ENCODE data around the gene TROAP. TPM values are rescaled to one million over a fixed set of nuclear protein-coding genes. Genes with fewer than 3 reads are reported as not detected.
A peak's percentile ranks its signal among the peaks of the same experiment; 100 is the strongest.

Gene TROAP
- total and polyA plus RNA-seq, 2 donors (not counting 1 experiment from before 2014, with no cell fraction given) = 0.88 to 1.0 TPM

DNA sequence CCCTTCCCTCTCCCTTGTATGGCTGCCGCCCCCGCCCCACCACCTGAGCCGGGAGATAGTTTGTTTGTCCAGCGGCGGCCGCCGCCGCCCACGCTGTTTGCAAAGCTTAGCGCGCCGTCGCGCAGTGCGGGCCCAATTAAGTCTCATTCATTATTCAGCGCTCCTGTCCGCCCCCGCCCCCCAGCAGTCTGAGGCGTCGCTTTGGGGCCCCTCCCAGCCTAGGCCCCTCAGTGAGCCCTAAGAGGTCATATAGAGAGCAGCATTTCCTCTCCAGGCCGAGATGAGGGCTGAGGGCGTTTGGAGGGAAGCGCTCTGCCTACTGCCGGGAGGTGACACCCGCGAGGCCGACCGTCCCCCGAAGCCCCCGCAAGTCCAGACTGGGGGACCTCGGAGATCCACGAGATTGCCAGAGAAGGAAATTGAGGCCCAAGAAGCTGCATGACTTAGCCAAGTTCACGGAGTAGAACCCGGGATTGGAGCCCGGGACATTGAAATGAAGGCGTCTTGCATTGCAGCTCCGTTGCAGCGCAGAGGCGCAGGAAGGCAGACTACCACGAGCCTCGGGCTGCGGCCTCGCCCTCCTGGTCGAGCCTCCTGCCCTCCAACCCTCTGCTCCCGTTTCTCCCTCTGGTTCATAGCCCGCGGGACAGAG, 23.7 kb downstream of the TROAP start, which contains the start of gene DNAJC22:
TSS of gene DNAJC22 (plus strand) at position 230 of the 652 bp plus-strand sequence. CDS start 1,985 bp downstream, outside the sequence.
- intact Hi-C loops (cut with micrococcal nuclease) = loop anchor here (1.0 to 10.0 kb wide), 5 partner anchors 9 to 498 kb away; partner anchors contain the start of genes BCDIN3D, C1QL4 and DHH
- DNase-seq (peak; percentile 68), ATAC-seq (ENCODE audit: low read depth) (no peak)
- Histone ChIP-seq H3K27ac (ENCODE audit: low read length in 2 of 2) (no peak within 1 kb of the TSS), H3K79me2 (ENCODE audit: control insufficient read depth, insufficient read depth, low read length) (no peaks in the 10 kb centered on the region), H3K4me3 (ENCODE audit: control extremely low read depth in 1 of 5, extremely low read depth in 1 of 5, insufficient read depth in 1 of 5, low read depth in 2 of 5, low read length in 4 of 5) (peak within 1 kb of the TSS; percentile 11 to 61 (median 39)), H3K36me3 (replicated peaks in 1 of 2; ENCODE audit: control extremely low read depth in 1 of 2, control insufficient read depth in 1 of 2, extremely low read depth in 1 of 2, insufficient read depth in 2 of 2, low read length in 1 of 2) (no peaks in the 10 kb centered on the region), H2AFZ (ENCODE audit: insufficient read depth, low read depth, low read length, poor library complexity, severe bottlenecking) (peak within 1 kb of the TSS; percentile 53), H3K4me2 (replicated peaks; ENCODE audit: low read depth, low read length, poor library complexity, severe bottlenecking) (peak within 1 kb of the TSS; percentile 80), H4K20me1 (ENCODE audit: control insufficient read depth, insufficient read depth, low read length, poor library complexity, severe bottlenecking) (peaks cover 24% of the 10 kb centered on the region), H3K9me3 (ENCODE audit: control extremely low read depth in 1 of 3, control insufficient read depth in 2 of 3, insufficient read depth in 1 of 3, low read length in 2 of 3) (peaks cover 0 to 33% (median 0%) of the 10 kb centered on the region in 3 donors), H3K4me1 (ENCODE audit: control insufficient read depth in 2 of 2, insufficient read depth in 2 of 2, low read length in 2 of 2) (peaks cover 64 to 67% of the 10 kb centered on the region in 2 donors), H3K9ac (ENCODE audit: low read length) (peak within 1 kb of the TSS; percentile 39), H3K27me3 (replicated peaks in 1 of 4; ENCODE audit: control extremely low read depth in 1 of 4, control insufficient read depth in 3 of 4, insufficient read depth in 4 of 4, low read length in 3 of 4) (peaks cover 0 to 87% (median 63%) of the 10 kb centered on the region in 4 experiments)
- H3K27ac Mint-ChIP-seq = peak within 1 kb of the TSS; percentile 27
- H3K27me3 Mint-ChIP-seq = peaks cover 49% of the 10 kb centered on the region
- WGBS (ENCODE audit: insufficient coverage) = 1% methylated on average over 46 of the region's 47 CpGs
- POLR2A ChIA-PET = interaction anchor here (0.6 to 2.0 kb wide), 3 partner anchors 20 to 276 kb away, joined by 5 to 9 read pairs (median 8); partner anchors contain the start of genes SPATS2 and TROAP
- TF ChIP-seq EZH2 (IDR thresholded peaks at IDR 0.05; ENCODE audit: borderline replicate concordance, insufficient read depth, low read depth, low read length, poor library complexity, severe bottlenecking) (peak; percentile 92), CTCF (IDR thresholded peaks at IDR 0.05) (no peak)
- peak within 1 kb of the TSS; percentile 90 for H3K4me3 Mint-ChIP-seq
- no peaks in the 10 kb centered on the region for H3K9me3 Mint-ChIP-seq (ENCODE audit: insufficient read depth)
- CTCF ChIA-PET = interaction anchor here (0.6 to 22.4 kb wide), 17 partner anchors 11 to 283 kb away, joined by 3 to 729 read pairs (median 7); partner anchors contain the start of genes C1QL4, KCNH3, PRPH and SPATS2
- peaks cover 57% of the 10 kb centered on the region for H3K4me1 Mint-ChIP-seq
